HepG2 (cell line): Measurements from ENCODE around the gene SNED1. TPM values are rescaled to one million over a fixed set of nuclear protein-coding genes. Genes with fewer than 3 reads are reported as not detected.

Source experiments
- ATAC-seq: fragments of 200-7000 bp; cut with Tn5 transposase; 3 replicates; pipeline ENCODE4 v1.9.1; 2020; ENCODE audit warnings: mild to moderate bottlenecking, moderate library complexity
- BruUV-seq: library from RNA; stranded (reverse); fragments of 400-500 nt; replicated peaks from 2 replicates; lab custom pipeline; 2021; lab: Mats Ljungman, UMichigan
- CTCF ChIA-PET: fragments of 300-600 bp; formaldehyde crosslinking; extraction: SDS; loops from one replicate; lab custom pipeline; 2021; ENCODE audit warnings: low total read pairs, inconsistent platforms, low intra/inter-chr PET ratio; lab: Yijun Ruan, JAX
- POLR2A ChIA-PET: fragments of 350-600 bp; sonication (Branson Sonifier 250); formaldehyde crosslinking; loops from one replicate; lab custom pipeline; 2020; ENCODE audit warnings: antibody characterized with exemption, inconsistent platforms; lab: Yijun Ruan, JAX
- DNase-seq: peaks from one replicate; pipeline ENCODE4 v3.0.0-alpha.2; 2015; ENCODE audit warnings: low spot score
- FAIRE-seq: peaks from 3 replicates; lab custom pipeline; 2011; peaks lifted over from hg19 to GRCh38; lab: Jason Lieb, UNC
- H2AFZ ChIP-seq: one replicate; pipeline ENCODE4 v1.6.1; 2011; ENCODE audit warnings: low read length, inconsistent platforms
- H3K27ac ChIP-seq: fragments of 300-600 bp; 3 replicates; pipeline ENCODE4 v1.8.0; 2011; ENCODE audit warnings: mixed run types, mild to moderate bottlenecking, mixed read lengths, low read length, inconsistent platforms; ENCODE audit not compliant: insufficient read depth; ENCODE audit errors: extremely low read length
- H3K27me3 ChIP-seq, 2 experiments: fragments of 200-600 bp in 1 of 2; 2 replicates in 1 of 2; 3 replicates in 1 of 2; pipeline versions ENCODE4 v1.6.0 to v1.8.0; 2011; ENCODE audit warnings: low read length in 2 of 2, mild to moderate bottlenecking in 2 of 2, moderate library complexity in 2 of 2, inconsistent platforms in 1 of 2; ENCODE audit not compliant: insufficient read depth in 2 of 2, control insufficient read depth in 1 of 2
- H3K36me3 ChIP-seq, 2 experiments: fragments of 200-600 bp in 1 of 2; replicated peaks in 1 of 2; 2 replicates in 1 of 2; 3 replicates in 1 of 2; pipeline versions ENCODE4 v1.5.1 to v1.8.0; 2011; ENCODE audit warnings: low read length in 2 of 2, inconsistent platforms in 1 of 2; ENCODE audit not compliant: insufficient read depth in 2 of 2, control insufficient read depth in 1 of 2
- H3K4me1 ChIP-seq: 2 replicates; pipeline ENCODE4 v1.5.1; 2012; ENCODE audit warnings: low read length, inconsistent platforms; ENCODE audit not compliant: insufficient read depth
- H3K4me2 ChIP-seq: 2 replicates; pipeline ENCODE4 v1.6.0; 2011; ENCODE audit warnings: low read depth, low read length, inconsistent platforms
- H3K4me3 ChIP-seq, 3 experiments: fragments of 200-600 bp in 1 of 3; sonication (generic), shearing (Covaris generic) in 1 of 3; replicated peaks in 1 of 3; 2 replicates each; pipeline ENCODE4 v1.5.1; 2011 to 2016; ENCODE audit warnings: low read length in 3 of 3, inconsistent platforms in 2 of 3, low read depth in 2 of 3, mild to moderate bottlenecking in 2 of 3, control low read depth in 1 of 3, mixed read lengths in 1 of 3; ENCODE audit not compliant: insufficient read depth in 1 of 3
- H3K79me2 ChIP-seq: one replicate; pipeline ENCODE4 v1.6.1; 2011; ENCODE audit warnings: low read length, inconsistent platforms; ENCODE audit not compliant: insufficient read depth
- H3K9ac ChIP-seq: 2 replicates; pipeline ENCODE4 v1.6.0; 2011; ENCODE audit warnings: mild to moderate bottlenecking, low read depth, low read length, inconsistent platforms; ENCODE audit not compliant: insufficient read depth
- H3K9me3 ChIP-seq: 2 replicates; pipeline ENCODE4 v1.5.1; 2012; ENCODE audit warnings: mild to moderate bottlenecking, low read length
- H4K20me1 ChIP-seq: 2 replicates; pipeline ENCODE4 v1.6.0; 2011; ENCODE audit warnings: inconsistent platforms, mild to moderate bottlenecking, low read length, moderate library complexity; ENCODE audit not compliant: insufficient read depth
- FOXK2 ChIP-seq: fragments of 450-650 bp; IDR thresholded peaks from 2 replicates; pipeline ENCODE4 v1.6.1; 2016
- GLMP ChIP-seq: sonication (generic); formaldehyde crosslinking; IDR thresholded peaks from 2 replicates; pipeline ENCODE4 v1.9.0; 2021; ENCODE audit warnings: missing genetic modification reagents, mild to moderate bottlenecking, borderline replicate concordance
- KIAA2018 ChIP-seq: sonication (generic); formaldehyde crosslinking; IDR thresholded peaks from 2 replicates; pipeline ENCODE4 v1.5.0; 2020; ENCODE audit warnings: mild to moderate bottlenecking, missing genetic modification reagents, borderline replicate concordance
- MTA1 ChIP-seq: sonication (generic); formaldehyde crosslinking; IDR thresholded peaks from 2 replicates; pipeline ENCODE4 v1.4.0; 2020; ENCODE audit warnings: missing genetic modification reagents, mild to moderate bottlenecking, borderline replicate concordance
- SYNCRIP ChIP-seq: fragments of 200-400 bp; formaldehyde crosslinking; IDR thresholded peaks from 2 replicates; pipeline ENCODE4 v1.6.1; 2018; ENCODE audit warnings: mild to moderate bottlenecking, low read depth, low read length; ENCODE audit not compliant: insufficient read depth
- USF2 ChIP-seq, 2 experiments: sonication (generic) in 1 of 2; formaldehyde crosslinking in 1 of 2; IDR thresholded peaks; 2 replicates each; pipeline versions ENCODE4 v1.5.1 to v1.6.1; 2011 to 2020; ENCODE audit warnings: borderline replicate concordance in 1 of 2, low read depth in 1 of 2, low read length in 1 of 2, mild to moderate bottlenecking in 1 of 2, missing genetic modification reagents in 1 of 2, moderate library complexity in 1 of 2
- ZNF619 ChIP-seq: sonication (generic); formaldehyde crosslinking; IDR thresholded peaks from 2 replicates; pipeline ENCODE4 v1.4.0; 2020; ENCODE audit warnings: mild to moderate bottlenecking, missing genetic modification reagents
- ZNF7 ChIP-seq: IDR thresholded peaks from 2 replicates; pipeline ENCODE4 v1.6.1; 2016; ENCODE audit warnings: missing biosample characterization, missing genetic modification reagents
- ZNF816 ChIP-seq: sonication (generic); formaldehyde crosslinking; IDR thresholded peaks from 2 replicates; pipeline ENCODE4 v1.8.0; 2022; ENCODE audit warnings: missing genetic modification reagents, mild to moderate bottlenecking, borderline replicate concordance
- ZSCAN30 ChIP-seq: sonication (generic); formaldehyde crosslinking; IDR thresholded peaks from 2 replicates; pipeline ENCODE4 v1.5.0; 2020; ENCODE audit warnings: mild to moderate bottlenecking, missing genetic modification reagents
- WGBS: methylation state at CpG from one replicate; pipeline ENCODE4 v1.1.6; 2017; ENCODE audit warnings: low lambda C conversion rate; 5-methylcytosine and 5-hydroxymethylcytosine counted together
- in situ Hi-C: cut with HindIII; loops from 2 replicates; pipeline ENCODE4 v1.10.0; 2017; ENCODE audit warnings: low pct_unique_long_range_greater_than_20kb; ENCODE audit not compliant: extremely low pct_ligation_motif_present
- intact Hi-C: fragments of 100-400 bp; cut with micrococcal nuclease; formaldehyde crosslinking; loops from one replicate; pipeline ENCODE4 v1.10.0; 2022; ENCODE audit not compliant: unreplicated experiment
- polyA plus RNA-seq, 8 experiments: library from polyadenylated mRNA; depleted of rRNA in 3 of 8; stranded (reverse) in 7 of 8; unstranded in 1 of 8; fragments of >200 nt; fragmentation: Illumina TruSeq in 4 of 8; extraction: Trizol in 4 of 8; gene quantifications; 2 replicates each; pipeline versions ENCODE4 v1.2.1 to v1.2.3, GENCODE V29; 2011 to 2016; ENCODE audit warnings: low read depth in 4 of 8, missing spikeins in 1 of 8, mixed read lengths in 1 of 8; ENCODE audit not compliant: insufficient read depth in 1 of 8
- total RNA-seq, 5 experiments: library from RNA; depleted of rRNA; stranded (reverse); fragments of >200 nt; fragmentation: Illumina TruSeq; extraction: Trizol; gene quantifications; 2 replicates each; pipeline ENCODE4 v1.2.3, GENCODE V29; 2016; ENCODE audit warnings: low read depth in 1 of 5

Gene SNED1
- total and polyA plus RNA-seq, 2 of the 13 experiments (the other 11 are each of a cell fraction or from before 2014, with no cell fraction given) = 0.15 to 0.65 TPM

- no peak for TF ChIP-seq KIAA2018 (CRISPR knock-in tag)
These were observed 113.6 kb downstream of the SNED1 start (continued) for GRCh38 chr2:241112046-241112445.

GRCh38 chr2:241112592-241112991 lies 114.2 kb downstream of the SNED1 start:
- ChIA-PET POLR2A (no interaction called here), CTCF (no interaction called here)
- H3K27me3 ChIP-seq = no peaks in the 10 kb centered on the region
- H2AFZ ChIP-seq = no peak overlapping the region
- H3K4me1 ChIP-seq = no peaks in the 10 kb centered on the region
- H3K79me2 ChIP-seq = no peaks in the 10 kb centered on the region
- no peak overlapping the region for H3K9ac ChIP-seq
- H3K9me3 ChIP-seq = no peaks in the 10 kb centered on the region
- FAIRE-seq = no peak
- H3K4me2 ChIP-seq = no peak overlapping the region
- no peak for DNase-seq
- intact Hi-C loops (no loop called here), in situ Hi-C loops (no loop called here)
- no peaks in the 10 kb centered on the region for H4K20me1 ChIP-seq
- H3K27ac ChIP-seq = no peak overlapping the region
- no peak overlapping the region for H3K4me3 ChIP-seq
- BruUV-seq = no TSS peak
- ATAC-seq = no peak
- 95% methylated on average over 8 of the region's 8 CpGs for WGBS
- H3K36me3 ChIP-seq = peaks cover 9 to 38% of the 10 kb centered on the region in 2 experiments; a peak in 4 of 5 replicates
- TF ChIP-seq ZNF7 (CRISPR knock-in tag) (no peak), MTA1 (CRISPR knock-in tag) (no peak), SYNCRIP (no peak), GLMP (no peak), USF2 (IDR thresholded peaks at IDR 0.05; ENCODE audit: low read depth, low read length) (no peak), USF2 (CRISPR knock-in tag; IDR thresholded peaks at IDR 0.05; ENCODE audit: borderline replicate concordance) (no peak), ZNF816 (CRISPR knock-in tag) (no peak), ZSCAN30 (CRISPR knock-in tag) (no peak), FOXK2 (no peak), ZNF619 (no peak)
